ENCODE data around the gene TXNDC11.

- TF ChIP-seq POLR2AphosphoS2 (IDR thresholded peaks at IDR 0.05; ENCODE audit: low read depth, low read length) (no peak), SUZ12 (IDR thresholded peaks at IDR 0.05; ENCODE audit: unreplicated experiment) (no peak), POLR2AphosphoS5 (IDR thresholded peaks at IDR 0.05; ENCODE audit: low read length) (no peak), ZNF217 (IDR thresholded peaks at IDR 0.05) (0 out of 2 replicates have a peak, but pooled peaks have one; percentile 32), JUNB (IDR thresholded peaks at IDR 0.05) (no peak), POLR2A (IDR thresholded peaks at IDR 0.05; ENCODE audit: low read depth, low read length) (no peak), STAT3 (IDR thresholded peaks at IDR 0.05; ENCODE audit: low read depth, low read length) (no peak), USF1 (IDR thresholded peaks at IDR 0.05; ENCODE audit: borderline replicate concordance, extremely low read length, insufficient read depth, low read depth, low read length) (no peak)
Observed at GRCh38 chr16:11681976-11682654, 60.5 kb downstream of the TXNDC11 start.
